Psoas muscle (tissue), 8 donors: ENCODE measurements around the gene RPL32. TPM values are rescaled to one million over a fixed set of nuclear protein-coding genes. Genes with fewer than 3 reads are reported as not detected.

Experiments used
- ATAC-seq, 4 donors: fragments of 200-7000 bp; cut with Tn5 transposase; one replicate each; pipeline ENCODE4 v1.9.1; 2020; ENCODE audit warnings: moderate library complexity in 3 of 4, mild to moderate bottlenecking in 2 of 4
- DNase-seq, 2 donors: peaks; one replicate each; pipeline ENCODE4 v3.0.0-alpha.2; 2020
- H3K27ac ChIP-seq: fragments of 200-600 bp; one replicate; pipeline ENCODE4 v1.8.0; 2022
- H3K27me3 ChIP-seq, 3 donors: fragments of 200-600 bp in 1 of 3; one replicate each; pipeline versions ENCODE4 v1.6.1 to v1.8.0; 2013 to 2022; ENCODE audit warnings: low read length in 2 of 3, mild to moderate bottlenecking in 2 of 3, moderate library complexity in 1 of 3; ENCODE audit not compliant: insufficient read depth in 3 of 3
- H3K36me3 ChIP-seq, 2 donors: fragments of 200-600 bp in 1 of 2; one replicate each; pipeline versions ENCODE4 v1.6.1 to v1.8.0; 2013 to 2022; ENCODE audit warnings: low read depth in 1 of 2, mild to moderate bottlenecking in 1 of 2, moderate library complexity in 1 of 2; ENCODE audit not compliant: insufficient read depth in 1 of 2
- H3K4me1 ChIP-seq: fragments of 200-600 bp; one replicate; pipeline ENCODE4 v1.8.0; 2022
- H3K4me3 ChIP-seq: fragments of 200-600 bp; one replicate; pipeline ENCODE4 v1.8.0; 2022; ENCODE audit warnings: mild to moderate bottlenecking
- H3K9me3 ChIP-seq: fragments of 200-600 bp; one replicate; pipeline ENCODE4 v1.8.0; 2022
- WGBS, 3 donors: extraction: QIAGEN DNeasy Blood & Tissue Kit; methylation state at CpG; one replicate each; pipeline versions ENCODE4 v1.1.6 to v1.1.7; 2013; 5-methylcytosine and 5-hydroxymethylcytosine counted together
- intact Hi-C, 2 donors: fragments of 100-400 bp; cut with DNase I; formaldehyde crosslinking; loops; one replicate each; pipeline versions ENCODE4 v1.11.0 to v1.14.2; 2022
- long read RNA-seq, 2 donors: library from polyadenylated mRNA; unstranded; transcript quantifications; one replicate each; pipeline ENCODE4 v2.0.0, GENCODE V29; 2021
- polyA plus RNA-seq, 3 donors: library from polyadenylated mRNA; stranded (reverse); fragments of 200-250 nt; gene quantifications; one replicate each; pipeline ENCODE4 v1.2.3, GENCODE V29; 2013
- total RNA-seq, 4 donors: library from RNA; stranded (reverse); fragmentation: NEBNext Ultra II Directional in 2 of 4; extraction: Animal tissue kit (Norgen Biotek cat#: 25700) in 2 of 4; gene quantifications; one replicate each; pipeline versions ENCODE4 v1.2.1 to v1.2.4, GENCODE V29; 2021 to 2023
- TF ChIP-seq, protein P1 (sequence below): fragments of 200-600 bp; IDR thresholded peaks from one replicate; pipeline ENCODE4 v1.8.0; 2022; ENCODE audit warnings: antibody characterized with exemption
- donor health status: healthy with polysubstance abuse.
- donor health status: DM: no; HTN: no; CAD: no; lungs with moderate emphysema.
- donor health status: Bipolar disorder and iron deficiency.
- donor health status: healthy.
- donor health status: DM: yes; HTN: yes; CAD: no.
- donor health status: DM: no; HTN: no; CAD: no.
- donor health status: DM: no; HTN: no; CAD: no.
- donor health status: DM: yes; HTN: yes; CAD: no.

RPL32 gene
- total RNA-seq (1,000 to 10,000 TPM; 1,418 to 1,919 (median 1,477) TPM), polyA plus RNA-seq (1,000 to 10,000 TPM; 2,325 to 2,939 (median 2,347) TPM)
- long read RNA-seq, donor 1, transcript RPL32-204 (4 exons, 2,117 nt), result major isoform, 330 of 351 reads
- long read RNA-seq, donor 1, partial matches to known transcripts, result 13 of 351 reads
- long read RNA-seq, donor 1, other reads (novel, unspliced or antisense), result 1 of 351 reads
- long read RNA-seq, donor 2, transcript RPL32-203 (4 exons, 1,749 nt), result minor isoform, 5 of 441 reads
- long read RNA-seq, donor 2, transcript RPL32-204 (4 exons, 2,117 nt), result major isoform, 434 of 441 reads
- long read RNA-seq, donor 2, partial matches to known transcripts, result 0 of 441 reads
- long read RNA-seq, donor 2, other reads (novel, unspliced or antisense), result 1 of 441 reads

DNA sequence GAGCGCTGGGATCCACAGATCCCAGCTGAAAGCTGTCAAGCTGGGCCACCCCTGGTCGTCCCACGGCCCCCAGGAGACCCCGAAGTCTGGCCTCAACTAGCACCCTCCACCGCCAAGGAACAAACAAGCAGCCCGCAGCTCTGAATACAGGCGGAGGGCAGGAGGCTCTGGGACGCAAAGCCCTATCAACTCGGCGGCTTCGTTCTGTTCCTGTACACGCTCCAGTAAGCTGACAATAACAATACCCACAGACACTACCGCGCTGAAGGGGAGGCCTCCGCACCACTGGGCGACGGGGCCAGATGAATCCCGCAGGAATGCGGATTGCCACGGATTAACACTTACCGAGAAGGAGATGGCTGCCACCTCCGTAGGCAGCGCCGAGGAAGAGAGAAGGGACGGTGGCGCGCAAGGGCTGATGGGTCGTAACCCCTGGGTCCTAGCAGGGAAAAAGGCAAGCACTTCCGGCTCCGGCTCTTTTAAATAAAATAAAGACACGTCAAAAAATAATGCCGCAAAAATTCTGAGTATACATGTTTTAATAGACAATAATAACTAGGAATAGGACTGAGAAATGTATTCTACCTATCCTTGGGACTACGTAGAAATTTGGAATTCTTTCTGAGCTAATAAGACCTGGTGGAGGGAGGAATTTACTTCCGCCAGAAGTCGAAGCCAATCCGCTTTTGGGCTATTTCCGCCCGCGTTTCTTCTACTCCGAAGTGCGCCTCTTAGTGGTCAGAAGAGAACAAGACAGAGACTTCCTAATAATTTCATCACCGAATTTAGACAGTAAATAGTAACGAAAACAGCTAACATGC lies at the start of gene RPL32:
TSS of gene RPL32 (minus strand) at position 417 of the 821 bp plus-strand sequence. CDS start 1,328 bp downstream, outside the sequence.
- peak; percentile 88 to 93 for DNase-seq
- Histone ChIP-seq H3K4me3 (peak within 1 kb of the TSS; percentile 98), H3K27me3 (no peaks in the 10 kb centered on the region), H3K4me1 (peaks cover 42% of the 10 kb centered on the region), H3K9me3 (no peaks in the 10 kb centered on the region), H3K36me3 (peaks cover 19 to 38% of the 10 kb centered on the region in 2 donors), H3K27ac (peak within 1 kb of the TSS; percentile 85)
- peak; percentile 91 to 94 (median 92) for ATAC-seq
- 0 to 1% (median 1%) methylated on average over 43 of the region's 43 CpGs for WGBS, 3 donors
- intact Hi-C loops, result no loop called here
- TF ChIP-seq, protein P1, sequence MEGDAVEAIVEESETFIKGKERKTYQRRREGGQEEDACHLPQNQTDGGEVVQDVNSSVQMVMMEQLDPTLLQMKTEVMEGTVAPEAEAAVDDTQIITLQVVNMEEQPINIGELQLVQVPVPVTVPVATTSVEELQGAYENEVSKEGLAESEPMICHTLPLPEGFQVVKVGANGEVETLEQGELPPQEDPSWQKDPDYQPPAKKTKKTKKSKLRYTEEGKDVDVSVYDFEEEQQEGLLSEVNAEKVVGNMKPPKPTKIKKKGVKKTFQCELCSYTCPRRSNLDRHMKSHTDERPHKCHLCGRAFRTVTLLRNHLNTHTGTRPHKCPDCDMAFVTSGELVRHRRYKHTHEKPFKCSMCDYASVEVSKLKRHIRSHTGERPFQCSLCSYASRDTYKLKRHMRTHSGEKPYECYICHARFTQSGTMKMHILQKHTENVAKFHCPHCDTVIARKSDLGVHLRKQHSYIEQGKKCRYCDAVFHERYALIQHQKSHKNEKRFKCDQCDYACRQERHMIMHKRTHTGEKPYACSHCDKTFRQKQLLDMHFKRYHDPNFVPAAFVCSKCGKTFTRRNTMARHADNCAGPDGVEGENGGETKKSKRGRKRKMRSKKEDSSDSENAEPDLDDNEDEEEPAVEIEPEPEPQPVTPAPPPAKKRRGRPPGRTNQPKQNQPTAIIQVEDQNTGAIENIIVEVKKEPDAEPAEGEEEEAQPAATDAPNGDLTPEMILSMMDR, result peak; percentile 79

DNA sequence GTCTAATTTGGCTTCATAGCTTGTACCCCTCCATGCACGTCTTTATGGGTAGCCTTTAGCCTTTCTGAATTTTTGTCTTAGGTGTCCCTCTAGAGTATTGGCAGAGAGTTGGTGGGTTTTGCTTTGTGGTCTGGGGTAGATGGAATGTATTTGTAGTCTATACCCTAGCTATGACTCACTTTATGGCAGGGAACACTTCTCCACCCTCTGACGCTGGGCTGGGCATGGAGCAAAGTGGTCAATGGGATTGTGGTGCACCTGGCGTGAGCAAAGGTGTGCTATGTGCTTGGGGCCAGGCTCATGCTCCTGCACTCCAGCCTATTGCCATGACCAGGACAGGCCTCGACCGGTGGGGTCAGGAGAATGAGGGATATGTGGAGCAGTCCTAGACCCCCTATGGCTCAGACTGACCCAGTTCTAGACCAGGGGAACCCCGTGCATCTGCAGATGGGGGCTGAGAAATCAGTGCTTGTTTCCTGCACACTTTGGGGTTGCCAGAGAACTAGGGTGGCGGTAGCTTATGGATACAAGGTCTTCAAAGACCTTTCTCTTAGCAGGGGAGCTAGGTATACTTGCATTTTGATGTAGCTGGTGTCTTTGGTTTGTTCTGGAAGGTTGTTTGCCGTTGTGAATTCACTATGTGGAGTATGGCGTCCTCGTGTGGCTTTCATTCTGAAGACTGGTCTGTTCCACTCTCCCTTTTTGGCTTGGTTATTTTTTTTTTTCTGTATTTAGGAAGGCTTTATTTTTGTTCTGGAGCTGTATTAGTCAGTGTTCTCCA lies 49.4 kb upstream of the RPL32 start:
- Histone ChIP-seq H3K36me3 (no peaks in the 10 kb centered on the region), H3K9me3 (no peaks in the 10 kb centered on the region), H3K27ac (no peak overlapping the region), H3K27me3 (no peaks in the 10 kb centered on the region), H3K4me1 (peaks cover 30% of the 10 kb centered on the region), H3K4me3 (no peak overlapping the region)
- DNase-seq (peak; percentile 6 to 14), ATAC-seq (no peak)
- intact Hi-C loops, result loop anchor here in 1 of 2 donors (5.0 kb wide), 2 partner anchors 43 to 183 kb away; no protein-coding TSS in a partner anchor
- 87 to 93% (median 88%) methylated on average over 10 of the region's 10 CpGs for WGBS, 3 donors
- TF ChIP-seq, protein P1, result no peak

DNA sequence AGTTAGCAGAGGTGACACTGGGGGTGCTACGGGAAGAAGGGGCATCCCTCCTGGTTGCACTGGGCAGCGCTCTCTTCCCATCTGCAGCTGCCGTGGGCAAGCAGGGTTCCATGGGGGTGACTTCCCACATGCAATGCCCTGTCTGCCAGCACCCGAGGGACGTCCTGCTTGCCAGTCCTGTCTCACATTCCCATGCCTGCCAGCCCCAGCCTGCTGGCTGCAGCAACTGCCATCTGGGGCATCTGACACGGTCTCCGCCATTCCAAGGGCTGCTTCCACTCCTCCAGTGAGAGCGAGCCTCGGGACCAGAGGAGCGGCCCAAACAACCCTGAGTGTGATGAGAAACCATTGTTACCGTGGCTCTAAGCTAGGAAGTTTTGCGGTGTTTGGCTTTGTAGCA lies 45.4 kb upstream of the RPL32 start:
- H3K27me3 ChIP-seq, result no peaks in the 10 kb centered on the region
- H3K4me3 ChIP-seq, result peak overlapping the region; percentile 48
- H3K27ac ChIP-seq, result peak overlapping the region; percentile 44
- peak; percentile 71 to 82 (median 76) for ATAC-seq
- intact Hi-C loops, result loop anchor here in 1 of 2 donors (2.0 kb wide), 1 partner anchor 14 kb away; no protein-coding TSS in a partner anchor
- H3K9me3 ChIP-seq, result no peaks in the 10 kb centered on the region
- peak; percentile 27 to 75 for DNase-seq
- TF ChIP-seq, protein P1, result no peak
- WGBS, 3 donors, result 29 to 49% (median 32%) methylated on average over 12 of the region's 12 CpGs
- no peaks in the 10 kb centered on the region for H3K36me3 ChIP-seq
- peaks cover 34% of the 10 kb centered on the region for H3K4me1 ChIP-seq

DNA sequence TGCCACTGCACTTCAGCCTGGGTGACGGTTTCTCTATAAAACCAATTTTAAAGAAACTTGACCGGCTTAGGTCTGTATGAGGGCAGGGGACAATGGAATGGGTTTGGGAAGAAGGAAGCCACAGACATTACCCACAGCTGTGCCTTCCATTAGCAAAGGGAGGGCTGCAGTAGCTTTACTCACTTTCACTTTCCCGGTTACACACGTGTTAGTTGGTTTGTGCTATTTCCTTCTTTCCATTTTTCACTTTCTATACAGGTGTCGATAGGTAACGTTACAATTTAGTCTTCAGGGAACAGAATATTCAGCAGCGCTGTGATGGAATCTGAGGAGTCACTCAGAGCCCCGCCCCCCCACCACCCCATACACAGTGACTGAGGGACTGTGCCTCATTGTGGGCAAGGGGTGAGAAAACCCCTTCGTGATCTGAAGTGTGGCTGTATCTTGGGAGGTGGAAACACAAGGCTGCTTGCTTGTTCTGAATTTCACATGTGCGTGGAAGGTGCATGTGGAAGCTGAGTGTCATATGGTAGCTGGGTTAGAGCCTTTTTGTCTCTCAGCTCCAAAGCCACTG lies 44.8 kb upstream of the RPL32 start:
- Histone ChIP-seq H3K27me3 (no peaks in the 10 kb centered on the region), H3K4me1 (peaks cover 33% of the 10 kb centered on the region), H3K27ac (peak overlapping the region; percentile 44), H3K36me3 (no peaks in the 10 kb centered on the region), H3K9me3 (no peaks in the 10 kb centered on the region), H3K4me3 (peak overlapping the region; percentile 48)
- ATAC-seq (peak in 3 of 4 donors; percentile 11 to 28 (median 21)), DNase-seq (peak in 1 of 2 donors; percentile 2)
- TF ChIP-seq, protein P1, result no peak
- intact Hi-C loops, result loop anchor here in 1 of 2 donors (2.0 kb wide), 1 partner anchor 13 kb away; no protein-coding TSS in a partner anchor
- WGBS, 3 donors, result 38 to 51% (median 41%) methylated on average over 10 of the region's 10 CpGs
